Cardiac muscle cell (in vitro differentiated cells and primary cell): ENCODE data around the gene ACD. TPM values are rescaled to one million over a fixed set of nuclear protein-coding genes. Genes with fewer than 3 reads are reported as not detected.
A peak's percentile ranks its signal among the peaks of the same experiment; 100 is the strongest.

ENCODE experiments used
- DNase-seq, 2 donors: peaks; one replicate each; pipeline versions ENCODE4 v3.0.0 to v3.0.0-alpha.2; 2010 to 2017; ENCODE audit warnings: low read depth in 1 of 2, low spot score in 1 of 2
- H3K27ac ChIP-seq: fragments of 200-600 bp; sonication (generic); 2 replicates; pipeline ENCODE4 v1.5.1; 2016
- H3K27me3 ChIP-seq: fragments of 200-600 bp; sonication (generic); 2 replicates; pipeline ENCODE4 v1.6.0; 2016; ENCODE audit warnings: control low read depth
- H3K36me3 ChIP-seq: fragments of 200-600 bp; sonication (generic); 2 replicates; pipeline ENCODE4 v1.5.1; 2016; ENCODE audit warnings: control low read depth
- H3K4me1 ChIP-seq: fragments of 200-600 bp; sonication (generic); 2 replicates; pipeline ENCODE4 v1.8.1; 2017; ENCODE audit warnings: low read depth, mild to moderate bottlenecking, mixed run types
- H3K4me3 ChIP-seq: fragments of 200-600 bp; sonication (generic); 2 replicates; pipeline ENCODE4 v1.5.1; 2016; ENCODE audit warnings: mild to moderate bottlenecking
- H3K9me3 ChIP-seq: fragments of 200-600 bp; sonication (generic); 2 replicates; pipeline ENCODE4 v1.5.1; 2017; ENCODE audit warnings: low read depth, mild to moderate bottlenecking, control low read depth
- polyA plus RNA-seq: library from polyadenylated mRNA; unstranded; fragments of >200 nt; fragmentation: Nextera tagmentation; extraction: Ambion mirVana; gene quantifications from 2 replicates; pipeline ENCODE4 v1.2.1, GENCODE V29; 2016
- total RNA-seq: library from RNA; depleted of rRNA; stranded (reverse); fragments of >200 nt; gene quantifications from 2 replicates; pipeline ENCODE4 v1.2.3, GENCODE V29; 2016
- TF ChIP-seq, protein P1 (sequence below): IDR thresholded peaks from 2 replicates; pipeline ENCODE4 v1.5.1; 2012; ENCODE audit warnings: low read depth, mild to moderate bottlenecking, low read length

The ACD gene
- total and polyA plus RNA-seq, 2 experiments from 2014 or later, result 17.2 to 31.8 TPM

DNA sequence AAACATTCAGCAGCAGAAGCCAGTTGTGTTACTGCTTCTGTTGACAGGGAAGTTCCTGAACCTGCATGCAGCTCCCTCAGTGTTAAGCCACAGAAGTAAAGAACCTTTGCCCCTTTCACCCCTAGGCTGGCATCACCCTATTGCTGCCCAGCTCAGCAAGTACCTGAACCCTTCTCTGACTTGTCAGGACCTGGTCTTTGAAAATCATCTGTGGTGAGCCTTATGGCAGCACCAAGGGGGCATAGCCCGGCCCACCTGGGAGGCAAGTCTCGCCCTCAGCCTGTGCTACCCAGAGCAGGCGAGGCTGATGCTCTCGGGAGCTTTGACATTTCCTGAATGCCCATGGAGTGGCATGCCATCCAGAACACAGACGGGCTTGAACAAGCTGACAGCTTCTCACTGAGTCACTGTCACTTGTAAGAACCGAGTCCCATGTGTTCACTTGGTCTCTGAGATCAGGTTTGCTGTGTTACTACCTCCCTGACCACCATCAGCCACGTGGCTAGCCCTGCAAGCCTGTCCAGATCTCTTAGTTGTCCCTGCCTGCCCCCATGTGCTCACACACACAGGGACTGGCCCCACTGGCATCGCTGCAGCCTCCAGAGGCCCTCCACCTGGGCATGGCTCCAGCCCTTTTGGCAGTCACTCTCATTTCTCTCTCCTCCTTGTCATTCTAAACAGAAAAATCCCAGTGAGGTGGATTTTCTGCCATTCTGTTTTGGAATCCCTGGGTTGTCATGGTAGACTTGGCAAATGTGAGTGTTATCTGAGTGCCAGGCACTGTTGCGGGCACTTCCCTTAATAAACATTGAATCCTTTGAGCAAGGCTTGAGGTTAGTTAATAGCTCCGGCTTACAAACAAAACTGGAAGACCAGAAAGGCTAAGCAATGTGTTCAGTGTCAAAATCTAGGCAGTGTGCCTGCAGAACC is 18.0 kb downstream of the ACD start:
- Histone ChIP-seq H3K27me3 (peaks cover 44% of the 10 kb centered on the region), H3K36me3 (peaks cover 16% of the 10 kb centered on the region), H3K27ac (no peak overlapping the region), H3K9me3 (no peaks in the 10 kb centered on the region), H3K4me1 (no peaks in the 10 kb centered on the region), H3K4me3 (no peak overlapping the region)
- peak in 1 of 2 donors; percentile 60 for DNase-seq
- TF ChIP-seq, protein P1, sequence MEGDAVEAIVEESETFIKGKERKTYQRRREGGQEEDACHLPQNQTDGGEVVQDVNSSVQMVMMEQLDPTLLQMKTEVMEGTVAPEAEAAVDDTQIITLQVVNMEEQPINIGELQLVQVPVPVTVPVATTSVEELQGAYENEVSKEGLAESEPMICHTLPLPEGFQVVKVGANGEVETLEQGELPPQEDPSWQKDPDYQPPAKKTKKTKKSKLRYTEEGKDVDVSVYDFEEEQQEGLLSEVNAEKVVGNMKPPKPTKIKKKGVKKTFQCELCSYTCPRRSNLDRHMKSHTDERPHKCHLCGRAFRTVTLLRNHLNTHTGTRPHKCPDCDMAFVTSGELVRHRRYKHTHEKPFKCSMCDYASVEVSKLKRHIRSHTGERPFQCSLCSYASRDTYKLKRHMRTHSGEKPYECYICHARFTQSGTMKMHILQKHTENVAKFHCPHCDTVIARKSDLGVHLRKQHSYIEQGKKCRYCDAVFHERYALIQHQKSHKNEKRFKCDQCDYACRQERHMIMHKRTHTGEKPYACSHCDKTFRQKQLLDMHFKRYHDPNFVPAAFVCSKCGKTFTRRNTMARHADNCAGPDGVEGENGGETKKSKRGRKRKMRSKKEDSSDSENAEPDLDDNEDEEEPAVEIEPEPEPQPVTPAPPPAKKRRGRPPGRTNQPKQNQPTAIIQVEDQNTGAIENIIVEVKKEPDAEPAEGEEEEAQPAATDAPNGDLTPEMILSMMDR, result no peak

DNA sequence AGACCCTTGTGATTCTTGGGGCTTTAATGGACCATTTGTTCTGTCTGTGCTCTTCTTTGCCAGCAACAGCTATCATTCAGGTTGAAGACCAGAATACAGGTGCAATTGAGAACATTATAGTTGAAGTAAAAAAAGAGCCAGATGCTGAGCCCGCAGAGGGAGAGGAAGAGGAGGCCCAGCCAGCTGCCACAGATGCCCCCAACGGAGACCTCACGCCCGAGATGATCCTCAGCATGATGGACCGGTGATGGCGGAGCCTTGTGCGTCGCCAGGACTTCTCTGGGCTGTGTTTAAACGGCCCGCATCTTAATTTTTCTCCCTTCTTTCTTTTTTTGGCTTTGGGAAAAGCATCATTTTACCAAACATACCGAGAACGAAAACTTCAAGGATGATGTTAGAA is 22.4 kb downstream of the ACD start:
- H3K4me1 ChIP-seq, result no peaks in the 10 kb centered on the region
- no peak overlapping the region for H3K4me3 ChIP-seq
- H3K9me3 ChIP-seq, result no peaks in the 10 kb centered on the region
- H3K27me3 ChIP-seq, result peaks cover 5% of the 10 kb centered on the region
- TF ChIP-seq, protein P1, result no peak
- H3K36me3 ChIP-seq, result peaks cover 46% of the 10 kb centered on the region
- DNase-seq, result no peak
- H3K27ac ChIP-seq, result no peak overlapping the region

DNA sequence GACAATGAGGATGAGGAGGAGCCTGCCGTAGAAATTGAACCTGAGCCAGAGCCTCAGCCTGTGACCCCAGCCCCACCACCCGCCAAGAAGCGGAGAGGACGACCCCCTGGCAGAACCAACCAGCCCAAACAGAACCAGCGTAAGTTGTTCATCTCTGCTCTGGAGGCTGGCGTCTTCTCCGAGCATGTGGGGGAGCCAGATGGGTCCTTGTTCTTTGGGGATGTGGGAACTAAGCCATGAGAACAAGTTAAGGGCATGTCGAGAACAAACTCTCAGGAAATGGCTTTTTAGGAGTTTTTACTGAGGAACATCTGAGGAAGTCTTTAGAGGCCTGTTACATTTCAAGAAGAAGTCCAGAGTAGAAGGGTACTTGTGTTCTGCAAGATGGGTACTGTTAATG is 23.3 kb downstream of the ACD start:
- H3K27ac ChIP-seq, result no peak overlapping the region
- no peaks in the 10 kb centered on the region for H3K27me3 ChIP-seq
- no peak for DNase-seq
- TF ChIP-seq, protein P1, result no peak
- no peaks in the 10 kb centered on the region for H3K4me1 ChIP-seq
- no peak overlapping the region for H3K4me3 ChIP-seq
- H3K36me3 ChIP-seq, result peaks cover 53% of the 10 kb centered on the region
- H3K9me3 ChIP-seq, result no peaks in the 10 kb centered on the region

DNA sequence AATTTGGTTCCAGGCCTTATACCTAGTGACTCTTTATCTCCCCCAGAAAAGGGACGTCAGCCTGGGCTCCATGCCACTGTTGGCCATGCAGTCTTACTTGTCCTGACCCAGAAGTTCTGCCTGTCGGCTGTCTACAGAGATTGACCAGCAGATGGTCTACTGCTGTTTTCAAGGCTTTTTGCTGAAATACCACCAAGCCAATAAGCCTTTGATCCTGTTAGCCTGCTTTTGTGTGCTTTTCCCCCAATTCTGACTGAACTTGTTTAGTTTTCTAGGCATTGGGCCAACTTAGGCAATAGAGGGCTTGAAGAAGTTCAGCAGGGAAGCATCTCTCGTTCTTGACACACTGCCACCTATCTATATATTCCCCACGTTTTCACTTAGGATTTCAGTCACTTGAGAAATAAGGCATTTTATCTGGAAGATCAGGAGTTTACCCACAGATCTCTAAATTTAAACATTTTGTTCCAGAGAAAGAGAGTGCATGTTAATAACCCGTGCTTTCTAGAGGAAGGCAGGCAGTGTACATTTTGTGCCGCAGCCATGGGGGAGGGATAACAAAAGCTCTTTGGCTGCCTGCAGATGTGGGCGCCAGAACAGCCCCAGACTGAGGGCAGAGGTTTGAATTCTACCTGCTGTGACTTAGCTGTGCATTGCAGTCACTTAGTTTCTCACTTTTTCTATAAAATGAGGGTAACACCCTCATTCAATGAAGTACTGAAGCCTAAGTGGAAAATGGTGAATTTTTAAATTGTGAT is 27.5 kb downstream of the ACD start:
- H3K4me3 ChIP-seq, result no peak overlapping the region
- peaks cover 70% of the 10 kb centered on the region for H3K36me3 ChIP-seq
- TF ChIP-seq, protein P1, result no peak
- H3K27me3 ChIP-seq, result no peaks in the 10 kb centered on the region
- no peak overlapping the region for H3K27ac ChIP-seq
- no peaks in the 10 kb centered on the region for H3K4me1 ChIP-seq
- peak in 1 of 2 donors; percentile 78 for DNase-seq
- no peaks in the 10 kb centered on the region for H3K9me3 ChIP-seq

DNA sequence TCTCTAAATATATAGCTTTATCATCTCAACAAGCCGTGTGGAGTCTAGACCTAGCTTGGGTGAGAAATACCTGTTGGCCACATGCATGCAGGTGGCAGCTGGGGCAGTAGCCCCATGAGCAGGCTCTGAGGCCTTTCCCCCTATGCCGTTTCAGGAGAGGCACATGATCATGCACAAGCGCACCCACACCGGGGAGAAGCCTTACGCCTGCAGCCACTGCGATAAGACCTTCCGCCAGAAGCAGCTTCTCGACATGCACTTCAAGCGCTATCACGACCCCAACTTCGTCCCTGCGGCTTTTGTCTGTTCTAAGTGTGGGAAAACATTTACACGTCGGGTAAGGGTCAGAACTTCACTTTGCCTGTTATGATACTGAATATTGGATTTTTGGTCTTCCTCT is 31.8 kb downstream of the ACD start:
- Histone ChIP-seq H3K9me3 (no peaks in the 10 kb centered on the region), H3K4me3 (no peak overlapping the region), H3K27ac (no peak overlapping the region), H3K36me3 (peaks cover 54% of the 10 kb centered on the region), H3K27me3 (no peaks in the 10 kb centered on the region), H3K4me1 (no peaks in the 10 kb centered on the region)
- no peak for DNase-seq
- TF ChIP-seq, protein P1, result no peak
